Esophagus (tissue), 2 donors: ENCODE results near the gene ZNF487. TPM values are rescaled to one million over a fixed set of nuclear protein-coding genes. Genes with fewer than 3 reads are reported as not detected.
"Not testable (repeated sequence)": the region's sequence is repeated elsewhere in the genome, so short reads cannot be mapped to it uniquely, and the experiment has no call there.

ENCODE experiments used
- H3K27ac ChIP-seq, 2 donors: one replicate each; pipeline ENCODE4 v1.5.1; 2013; ENCODE audit warnings: low read depth in 2 of 2, mild to moderate bottlenecking in 2 of 2, inconsistent platforms in 1 of 2, low read length in 1 of 2, moderate library complexity in 1 of 2
- H3K27me3 ChIP-seq, 2 donors: one replicate each; pipeline ENCODE4 v1.6.1; 2013; ENCODE audit warnings: low read length in 2 of 2, control low read depth in 1 of 2, mild to moderate bottlenecking in 1 of 2; ENCODE audit not compliant: insufficient read depth in 2 of 2, control insufficient read depth in 1 of 2
- H3K36me3 ChIP-seq, 2 donors: one replicate each; pipeline ENCODE4 v1.6.1; 2013; ENCODE audit warnings: low read length in 1 of 2; ENCODE audit not compliant: control insufficient read depth in 2 of 2, insufficient read depth in 2 of 2
- H3K4me1 ChIP-seq, 2 donors: one replicate each; pipeline ENCODE4 v1.6.1; 2013; ENCODE audit warnings: low read length in 1 of 2; ENCODE audit not compliant: control insufficient read depth in 2 of 2, insufficient read depth in 2 of 2
- H3K4me3 ChIP-seq, 2 donors: one replicate each; pipeline ENCODE4 v1.5.1; 2013; ENCODE audit warnings: low read length in 2 of 2, mild to moderate bottlenecking in 2 of 2, low read depth in 1 of 2, moderate library complexity in 1 of 2
- H3K9me3 ChIP-seq, 2 donors: one replicate each; pipeline ENCODE4 v1.6.1; 2013; ENCODE audit warnings: mild to moderate bottlenecking in 2 of 2, low read depth in 1 of 2, low read length in 1 of 2, moderate library complexity in 1 of 2; ENCODE audit not compliant: control insufficient read depth in 2 of 2, insufficient read depth in 1 of 2
- WGBS, 2 donors: extraction: QIAGEN DNeasy Blood & Tissue Kit; methylation state at CpG; one replicate each; pipeline ENCODE4 v1.1.7; 2013; 5-methylcytosine and 5-hydroxymethylcytosine counted together
- polyA plus RNA-seq, 2 donors: library from polyadenylated mRNA; stranded (reverse); fragments of 200-250 nt; gene quantifications; one replicate each; pipeline ENCODE4 v1.2.3, GENCODE V29; 2013
- donor health status: healthy with polysubstance abuse.
- donor health status: Bipolar disorder and iron deficiency.

Gene ZNF487
- polyA plus RNA-seq, 2 donors: 2.7 to 3.7 TPM

DNA sequence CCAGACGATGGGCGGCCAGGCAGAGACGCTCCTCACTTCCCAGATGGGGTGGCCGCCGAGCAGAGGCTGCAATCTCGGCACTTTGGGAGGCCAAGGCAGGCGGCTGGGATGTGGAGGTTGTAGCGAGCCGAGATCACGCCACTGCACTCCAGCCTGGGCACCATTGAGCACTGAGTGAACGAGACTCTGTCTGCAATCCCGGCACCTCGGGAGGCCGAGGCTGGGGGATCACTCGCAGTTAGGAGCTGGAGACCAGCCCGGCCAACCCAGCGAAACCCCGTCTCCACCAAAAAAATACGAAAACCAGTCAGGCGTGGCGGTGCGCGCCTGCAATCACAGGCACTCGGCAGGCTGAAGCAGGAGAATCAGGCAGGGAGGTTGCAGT, 28.8 kb downstream of the ZNF487 start:
- H3K27me3 ChIP-seq, H3K27ac ChIP-seq, H3K4me1 ChIP-seq, H3K4me3 ChIP-seq, H3K36me3 ChIP-seq, H3K9me3 ChIP-seq: not testable (repeated sequence)
- 95 to 97% methylated on average over 23 to 24 of the region's 24 CpGs for WGBS, 2 donors

- WGBS, 2 donors: 93% methylated on average over 14 of the region's 14 CpGs
- Histone ChIP-seq H3K36me3 (no peaks in the 10 kb centered on the region), H3K9me3 (no peaks in the 10 kb centered on the region)
These were observed 34.2 kb downstream of the ZNF487 start for GRCh38 chr10:43471146-43471545.

GRCh38 chr10:43471935-43472720, 35.2 kb downstream of the ZNF487 start:
- Histone ChIP-seq H3K4me3 (no peak overlapping the region), H3K27me3 (no peaks in the 10 kb centered on the region), H3K27ac (no peak overlapping the region), H3K36me3 (no peaks in the 10 kb centered on the region), H3K4me1 (no peaks in the 10 kb centered on the region), H3K9me3 (no peaks in the 10 kb centered on the region)
- 81 to 83% methylated on average over 3 of the region's 3 CpGs for WGBS, 2 donors

More at GRCh38 chr10:43471146-43471545, 34.2 kb downstream of the ZNF487 start:
- H3K4me3 ChIP-seq: no peak overlapping the region
- H3K27me3 ChIP-seq: no peaks in the 10 kb centered on the region
- no peak overlapping the region for H3K27ac ChIP-seq
- H3K4me1 ChIP-seq: no peaks in the 10 kb centered on the region

DNA sequence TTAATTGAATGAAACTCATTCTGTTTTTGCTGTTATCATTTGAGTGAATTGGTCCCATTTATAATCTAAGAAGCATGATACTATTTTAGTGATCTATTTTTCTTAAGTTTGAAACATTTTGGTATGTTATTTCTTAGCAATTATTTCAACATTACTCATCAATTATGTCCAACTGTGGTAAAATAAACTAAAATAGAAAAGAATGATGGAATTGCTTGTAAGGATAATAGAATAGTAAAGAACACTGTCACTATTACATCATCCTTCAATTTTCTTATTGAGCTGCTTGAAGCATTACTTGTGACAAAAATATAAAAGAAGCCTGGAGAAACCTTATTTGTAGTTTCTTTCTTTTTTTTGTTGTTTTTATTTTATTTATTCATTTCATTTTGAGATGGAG, 42.4 kb downstream of the ZNF487 start:
- H3K36me3 ChIP-seq: no peaks in the 10 kb centered on the region
- H3K9me3 ChIP-seq: peaks cover 0 to 6% of the 10 kb centered on the region in 2 donors
- no peak overlapping the region for H3K4me3 ChIP-seq
- H3K4me1 ChIP-seq: no peaks in the 10 kb centered on the region
- H3K27me3 ChIP-seq: no peaks in the 10 kb centered on the region
- no peak overlapping the region for H3K27ac ChIP-seq

DNA sequence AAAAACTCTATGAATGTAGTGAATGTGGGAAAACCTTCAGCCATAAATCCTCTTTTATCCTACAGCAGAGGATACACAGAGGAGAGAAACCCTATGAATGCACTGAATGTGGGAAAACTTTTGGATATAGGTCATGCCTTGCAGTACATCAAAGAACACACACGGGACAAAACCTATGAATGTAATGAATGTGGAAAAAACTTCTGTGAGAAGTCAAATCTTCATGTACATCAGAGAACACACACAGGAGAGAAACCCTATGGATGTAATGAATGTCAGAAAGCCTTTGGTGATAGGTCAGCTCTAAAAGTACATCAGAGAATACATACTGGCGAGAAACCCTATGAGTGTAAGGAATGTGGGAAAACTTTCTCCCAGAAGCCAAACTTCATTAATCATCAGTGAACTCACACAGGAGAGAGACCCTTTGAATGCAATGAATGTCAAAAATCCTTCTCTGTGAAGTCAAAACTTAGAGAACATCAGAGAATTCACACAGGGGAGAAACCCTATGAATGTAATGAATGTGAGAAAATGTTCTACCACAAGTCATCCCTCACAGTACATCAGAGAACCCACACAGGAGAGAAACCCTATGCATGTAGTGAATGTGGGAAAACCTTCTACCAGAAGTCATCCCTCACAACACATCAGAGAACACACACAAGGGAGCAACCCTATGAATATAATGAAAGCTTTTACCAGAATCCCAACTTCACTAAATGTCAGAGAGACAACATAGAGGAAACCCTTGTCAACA, 45.6 kb downstream of the ZNF487 start:
- 95 to 99% methylated on average over 2 of the region's 2 CpGs for WGBS, 2 donors
- Histone ChIP-seq H3K4me3 (no peak overlapping the region), H3K36me3 (no peaks in the 10 kb centered on the region), H3K9me3 (peaks cover 2 to 6% of the 10 kb centered on the region in 2 donors), H3K27ac (no peak overlapping the region), H3K27me3 (no peaks in the 10 kb centered on the region), H3K4me1 (no peaks in the 10 kb centered on the region)

- H3K4me1 ChIP-seq: no peaks in the 10 kb centered on the region
- no peaks in the 10 kb centered on the region for H3K36me3 ChIP-seq
- no peaks in the 10 kb centered on the region for H3K27me3 ChIP-seq
- peaks cover 0 to 2% of the 10 kb centered on the region in 2 donors for H3K9me3 ChIP-seq
- H3K4me3 ChIP-seq: no peak overlapping the region
- 95 to 96% methylated on average over 5 of the region's 5 CpGs for WGBS, 2 donors
- no peak overlapping the region for H3K27ac ChIP-seq
These were observed 54.9 kb downstream of the ZNF487 start for GRCh38 chr10:43491855-43492254.

- Histone ChIP-seq H3K4me3 (no peak overlapping the region), H3K27ac (no peak overlapping the region), H3K4me1 (no peaks in the 10 kb centered on the region), H3K9me3 (peaks cover 0 to 2% of the 10 kb centered on the region in 2 donors), H3K27me3 (no peaks in the 10 kb centered on the region), H3K36me3 (no peaks in the 10 kb centered on the region)
These were observed 66.0 kb downstream of the ZNF487 start for GRCh38 chr10:43502931-43503330.

DNA sequence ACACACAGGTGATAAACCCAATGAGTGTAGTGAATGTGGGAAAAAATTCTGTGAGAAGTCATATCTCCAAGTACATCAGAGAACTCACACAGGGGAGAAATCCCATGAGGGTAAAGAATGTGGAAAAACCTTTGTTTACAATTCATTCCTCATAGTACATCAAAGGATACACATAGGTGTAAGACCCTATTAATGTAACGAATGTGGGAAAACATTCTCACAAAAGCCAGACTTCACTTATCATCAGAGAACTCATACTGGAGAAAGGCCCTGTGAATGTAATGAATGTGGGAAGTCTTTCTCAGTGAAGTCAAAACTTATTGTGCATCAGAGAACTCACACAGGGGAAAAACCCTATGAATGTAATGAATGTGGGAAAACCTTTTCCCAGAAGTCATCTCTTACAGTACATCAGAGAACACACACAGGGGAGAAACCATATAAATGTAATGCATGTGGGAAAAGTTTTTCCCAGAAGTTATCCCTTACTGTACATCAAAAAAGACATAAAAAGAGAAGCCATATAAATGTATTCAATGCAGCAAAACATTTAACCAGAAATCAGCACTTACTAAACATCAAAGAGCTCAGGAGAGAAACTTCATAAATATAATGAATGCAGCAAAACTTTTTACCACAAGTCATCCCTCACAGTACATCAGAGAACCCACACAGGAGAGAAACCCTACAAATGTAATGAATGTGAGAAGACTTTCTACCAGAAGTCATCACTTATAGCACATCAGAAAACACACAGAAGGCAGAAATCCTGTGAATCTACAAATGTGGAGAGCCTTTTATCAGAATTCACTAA, 87.7 kb downstream of the ZNF487 start:
- H3K36me3 ChIP-seq: no peaks in the 10 kb centered on the region
- H3K27me3 ChIP-seq: no peaks in the 10 kb centered on the region
- no peaks in the 10 kb centered on the region for H3K4me1 ChIP-seq
- peaks cover 0 to 8% of the 10 kb centered on the region in 2 donors for H3K9me3 ChIP-seq
- H3K4me3 ChIP-seq: no peak overlapping the region
- WGBS, 2 donors: 66 to 79% methylated on average over 1 of the region's 1 CpG
- no peak overlapping the region for H3K27ac ChIP-seq
